Raji (cell line): ENCODE data around the gene SAC3D1.

ENCODE experiments used
- POLR2A ChIP-seq: IDR thresholded peaks from 2 replicates; pipeline ENCODE4 v1.6.1; 2011; ENCODE audit warnings: low read depth, low read length, control low read depth; ENCODE audit not compliant: insufficient read depth

SAC3D1 gene

DNA sequence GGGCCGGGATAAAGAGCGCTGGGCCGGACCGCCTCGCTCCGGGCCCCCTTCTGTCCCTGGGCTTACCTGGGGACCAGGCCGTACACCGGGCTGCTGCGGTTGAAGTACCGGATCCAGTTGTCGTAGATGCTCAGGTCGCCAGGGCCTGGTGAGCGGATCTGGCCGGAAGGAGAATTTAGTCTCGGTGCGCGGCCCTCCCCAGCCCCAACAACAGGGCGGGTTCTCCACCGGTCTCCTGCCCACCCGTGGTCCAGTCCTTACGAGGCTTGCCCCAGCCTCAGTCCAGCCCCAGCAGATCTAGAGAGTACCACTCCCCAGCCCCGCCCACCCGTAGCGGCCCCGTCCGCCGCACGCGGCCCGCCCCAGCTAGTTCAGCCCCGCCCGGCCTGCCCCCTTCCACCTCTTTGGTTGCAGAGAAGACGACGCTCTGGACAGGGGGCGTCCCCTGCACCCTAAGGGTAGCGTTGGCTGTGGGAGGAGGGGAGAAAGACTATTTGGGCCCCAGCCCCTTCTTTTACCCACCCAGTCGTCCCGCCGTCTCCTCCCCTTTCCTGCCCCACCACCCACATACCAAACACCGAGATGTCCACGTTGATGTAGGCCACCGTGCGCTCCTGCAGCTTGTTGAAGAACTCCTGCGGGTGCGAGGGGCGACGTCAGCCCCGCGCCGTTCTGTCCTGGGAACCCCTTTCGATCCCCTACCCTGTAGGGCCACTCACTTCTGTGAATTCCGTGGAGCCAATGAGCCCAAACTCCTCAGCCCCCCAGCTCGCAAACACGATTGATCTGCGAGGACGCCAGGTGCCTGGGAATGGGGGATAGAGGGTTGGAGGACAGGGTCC lies 6.8 kb downstream of the SAC3D1 start:
- no peak for TF ChIP-seq POLR2A

DNA sequence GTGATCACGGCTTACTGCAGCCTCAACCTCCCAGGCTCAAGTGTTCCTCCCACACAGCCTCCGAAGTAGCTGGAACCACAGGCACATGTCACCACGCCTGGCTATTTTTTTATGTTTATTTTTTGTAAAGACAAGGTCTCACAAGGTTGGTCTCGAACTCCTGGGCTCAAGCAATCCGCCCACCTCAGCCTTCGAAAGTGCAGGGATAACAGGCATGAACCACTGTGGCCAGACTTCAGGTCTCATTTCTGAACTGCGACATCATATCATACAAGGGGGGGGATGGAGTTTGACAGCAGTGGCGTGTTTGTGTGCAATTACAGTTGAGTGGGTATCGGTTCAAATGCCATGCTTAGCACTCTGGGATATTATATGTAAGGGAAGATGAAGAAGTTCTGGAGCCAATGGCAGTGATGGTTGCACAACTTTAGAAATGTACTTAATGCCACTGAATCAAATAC lies 10.4 kb downstream of the SAC3D1 start:
- TF ChIP-seq POLR2A = no peak

DNA sequence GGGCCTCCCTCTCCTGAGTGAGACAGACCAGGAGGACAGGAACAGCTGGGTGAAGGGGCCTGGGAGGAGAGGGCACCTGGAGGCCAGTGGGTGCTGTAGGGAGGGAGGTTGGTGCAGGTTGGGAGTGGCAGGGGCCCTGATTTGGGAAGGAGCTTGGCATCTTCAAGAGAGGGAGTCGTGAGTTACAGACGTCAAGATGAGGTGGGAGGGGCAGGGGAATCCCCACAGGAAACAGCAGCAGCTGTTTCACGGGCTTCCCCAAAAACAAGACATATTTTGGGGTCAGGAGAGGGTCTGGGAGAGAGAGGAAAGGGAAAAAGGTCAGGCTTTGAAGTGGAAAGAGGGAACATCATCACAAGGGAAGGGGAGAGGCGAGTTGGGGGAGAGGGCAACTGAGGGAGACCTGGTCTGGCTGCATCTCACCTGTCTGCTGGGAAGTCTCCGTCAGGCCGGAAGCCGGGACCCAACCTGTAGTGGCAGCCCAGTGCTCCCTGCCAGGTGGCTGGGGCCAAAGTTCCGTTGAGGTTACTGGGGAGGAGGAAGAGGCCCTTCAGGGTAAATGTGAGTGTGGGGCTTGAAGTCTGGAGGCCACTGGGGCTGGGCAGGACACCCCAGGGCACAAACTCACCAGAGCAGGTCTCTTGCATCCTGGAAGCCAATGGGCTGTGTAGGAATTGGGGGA lies 13.0 kb downstream of the SAC3D1 start:
- TF ChIP-seq POLR2A = no peak

GRCh38 chr11:65055538-65055937 lies 14.5 kb downstream of the SAC3D1 start:
- no peak for TF ChIP-seq POLR2A

DNA sequence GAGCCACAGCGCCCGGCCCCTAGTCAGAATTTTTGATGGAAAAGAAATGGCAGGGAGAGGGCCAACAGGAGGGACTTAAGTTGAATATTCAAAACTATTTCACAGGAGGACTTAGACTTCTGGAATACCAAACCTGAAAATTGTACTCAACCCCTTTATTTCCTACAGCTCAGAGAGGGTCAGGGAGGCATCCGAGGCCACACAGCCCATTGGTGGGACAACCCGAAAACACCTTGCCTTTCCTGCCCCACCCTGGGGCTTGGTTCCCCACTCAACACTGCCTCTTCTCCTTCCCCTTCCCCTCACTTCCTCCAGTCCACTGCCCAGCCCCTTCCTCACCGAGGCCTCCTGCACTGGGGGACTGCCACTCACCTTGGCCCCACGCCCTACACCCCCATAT lies 16.0 kb downstream of the SAC3D1 start:
- no peak for TF ChIP-seq POLR2A

DNA sequence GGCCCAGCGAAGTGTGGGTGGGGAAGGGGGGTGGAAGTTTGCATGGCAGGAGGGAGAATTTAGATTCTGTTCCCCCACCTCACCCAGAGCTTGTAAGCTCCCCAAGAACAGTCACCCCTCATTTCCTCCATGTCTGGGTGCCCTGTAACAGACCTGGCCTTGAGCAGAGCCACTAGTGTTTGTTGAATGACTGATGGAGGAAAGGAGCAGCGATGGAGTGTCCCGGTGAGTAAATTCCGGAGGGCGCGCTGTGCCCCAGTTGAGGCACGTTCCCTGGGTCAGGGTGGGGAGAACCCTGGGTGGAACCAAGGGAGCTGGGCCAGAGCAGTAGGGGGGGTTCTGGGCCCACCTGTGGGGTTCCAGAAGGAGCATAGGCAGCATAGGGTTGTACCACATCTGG lies 16.5 kb downstream of the SAC3D1 start:
- TF ChIP-seq POLR2A = no peak

DNA sequence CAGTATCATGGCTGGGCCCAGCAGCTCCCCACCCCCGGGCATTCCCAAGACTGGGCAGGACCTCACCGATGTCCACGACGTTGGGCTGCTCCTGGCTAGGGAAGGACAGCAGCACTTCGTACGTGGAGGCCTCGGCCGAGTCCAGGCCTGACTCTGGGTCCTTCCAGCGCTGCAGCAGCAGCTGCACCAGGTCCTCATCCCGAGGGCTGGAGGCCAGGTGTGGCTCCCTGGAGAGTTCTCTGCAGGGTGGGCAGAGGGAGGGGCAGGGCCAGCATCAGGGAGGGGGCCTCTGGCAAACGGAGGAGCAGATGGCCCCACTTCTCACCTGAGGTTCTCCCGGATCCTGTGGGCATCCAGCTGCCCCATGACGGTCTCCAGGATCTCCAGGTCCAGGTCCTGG lies 17.0 kb downstream of the SAC3D1 start:
- TF ChIP-seq POLR2A = no peak

- no peak for TF ChIP-seq POLR2A
Measured at GRCh38 chr11:65058419-65059054, 17.5 kb downstream of the SAC3D1 start, which contains the start of gene NAALADL1. TSS of gene NAALADL1 (minus strand) at chr11:65058553. CDS start at chr11:65058521, 32 bp downstream.

DNA sequence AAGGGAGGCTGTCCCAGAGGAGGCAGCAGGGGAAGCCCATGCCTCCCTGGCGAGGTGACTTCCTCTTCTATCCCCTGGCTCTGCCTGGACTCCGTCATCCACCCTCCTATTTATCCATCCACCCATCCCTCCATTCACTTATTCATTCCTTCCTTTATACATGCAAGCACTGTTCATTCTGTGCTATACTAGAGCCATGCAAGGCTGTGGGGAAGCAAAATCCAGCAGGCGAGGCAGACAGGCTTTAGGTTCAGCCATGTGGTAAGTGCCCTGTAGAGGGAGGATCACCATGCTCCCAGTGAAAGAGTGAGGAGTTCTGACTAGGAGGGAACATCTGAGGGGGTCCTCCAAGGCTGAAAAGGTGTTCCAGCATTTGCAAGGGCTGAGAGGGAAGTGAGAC lies 18.5 kb downstream of the SAC3D1 start:
- no peak for TF ChIP-seq POLR2A

DNA sequence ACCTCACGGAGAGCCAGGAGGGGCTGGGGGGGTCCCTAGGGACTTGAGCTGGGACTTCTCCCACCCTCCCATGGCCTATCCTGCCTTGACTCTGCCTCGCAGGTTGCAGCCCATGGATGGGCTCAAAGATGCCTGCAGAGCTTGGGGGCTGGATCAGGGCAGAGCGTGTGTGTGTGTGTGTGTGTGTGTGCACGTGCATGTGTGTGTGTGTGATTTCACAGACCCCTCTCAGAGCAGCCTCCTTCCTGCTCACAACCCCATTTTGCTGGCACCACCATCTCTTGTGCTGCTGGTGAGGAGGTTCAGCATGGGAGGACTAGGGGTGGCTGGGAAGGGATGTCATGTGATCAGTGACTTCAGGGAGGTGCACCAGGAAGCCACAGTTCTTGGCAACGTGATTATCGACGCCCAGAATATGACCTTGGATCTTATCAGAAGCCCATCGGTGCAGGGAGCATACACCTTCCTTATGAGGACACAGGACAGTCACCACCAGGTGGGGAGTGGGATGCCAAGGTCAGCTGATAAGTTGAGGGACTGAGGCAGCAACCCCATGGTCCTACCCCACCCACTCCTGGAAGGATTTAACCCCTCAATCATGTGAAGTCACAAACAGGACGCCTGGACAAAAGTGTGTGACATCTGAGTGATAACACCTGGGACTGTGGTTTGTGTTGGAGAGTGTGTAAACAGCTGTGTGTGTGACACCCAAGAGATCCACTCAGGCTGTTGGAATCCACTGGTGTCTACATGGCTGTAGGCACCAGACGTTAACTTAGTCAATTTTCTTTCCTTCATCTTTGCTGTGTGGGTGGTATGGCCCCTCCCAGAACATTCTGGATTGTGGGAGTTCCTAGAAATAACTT lies 19.2 kb downstream of the SAC3D1 start:
- TF ChIP-seq POLR2A = no peak

DNA sequence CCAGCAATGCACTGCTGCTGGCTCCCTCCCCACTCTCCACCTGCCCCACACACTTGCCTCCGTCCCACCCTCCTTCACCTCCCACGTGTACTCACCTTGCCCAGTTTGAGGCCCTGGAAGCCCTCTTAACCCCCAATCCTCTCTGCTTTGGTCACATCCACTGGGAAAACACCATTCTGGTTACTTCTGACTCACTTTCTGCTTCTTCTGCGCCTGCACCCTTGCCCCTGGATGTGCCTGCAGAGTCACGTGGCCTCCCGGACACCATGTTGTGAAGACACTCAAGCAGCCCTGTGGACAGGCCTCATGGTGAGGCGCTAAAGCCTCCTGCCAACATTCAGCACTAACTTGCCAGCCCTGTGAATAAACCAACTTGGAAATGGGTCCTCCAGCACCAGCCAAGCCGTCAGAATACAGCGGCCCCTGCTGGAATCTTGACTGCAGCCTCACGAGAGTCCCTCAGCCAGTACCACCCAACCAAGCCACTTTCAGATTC lies 20.0 kb downstream of the SAC3D1 start:
- no peak for TF ChIP-seq POLR2A

- no peak for TF ChIP-seq POLR2A
Measured at GRCh38 chr11:65063532-65063931, 22.5 kb downstream of the SAC3D1 start.

GRCh38 chr11:65064847-65065240 lies 23.8 kb downstream of the SAC3D1 start:
- no peak for TF ChIP-seq POLR2A

- no peak for TF ChIP-seq POLR2A
Measured at GRCh38 chr11:65065851-65066250, 24.8 kb downstream of the SAC3D1 start.

- no peak for TF ChIP-seq POLR2A
Measured at GRCh38 chr11:65066315-65066714, 25.3 kb downstream of the SAC3D1 start.
